DMS53 treated with DMSO at 0.1 percent for 48 hours (cell line): ENCODE measurements around the gene CCDC6.

Source experiments
- DNase-seq: peaks from one replicate; lab custom pipeline; 2025; ENCODE audit not compliant: unreplicated experiment; lab: John Stamatoyannopoulos, UW

Gene CCDC6

DNA sequence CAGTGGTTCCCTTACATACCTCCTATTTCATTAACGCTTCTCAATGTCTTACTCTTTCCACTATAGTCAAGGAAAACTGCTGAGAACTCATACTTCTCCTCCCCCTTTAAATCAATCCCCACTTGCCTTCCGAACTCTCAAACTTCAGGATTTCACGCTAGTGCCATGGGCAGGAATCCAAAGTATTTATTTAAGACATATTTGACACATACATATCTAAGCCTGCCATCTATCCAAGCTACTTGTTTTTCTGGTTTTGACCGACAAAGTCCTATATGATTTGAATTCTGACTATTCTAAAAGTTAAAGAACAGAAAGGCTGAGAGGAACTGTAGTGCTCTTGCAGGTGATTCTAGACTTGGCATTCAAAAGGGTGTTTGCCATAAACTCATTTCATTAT, 51.8 kb downstream of the CCDC6 start:
- no peak for DNase-seq

- DNase-seq = no peak
Observed at GRCh38 chr10:59852670-59853069, 53.7 kb downstream of the CCDC6 start.

GRCh38 chr10:59851864-59852263, 54.5 kb downstream of the CCDC6 start:
- DNase-seq = no peak

DNA sequence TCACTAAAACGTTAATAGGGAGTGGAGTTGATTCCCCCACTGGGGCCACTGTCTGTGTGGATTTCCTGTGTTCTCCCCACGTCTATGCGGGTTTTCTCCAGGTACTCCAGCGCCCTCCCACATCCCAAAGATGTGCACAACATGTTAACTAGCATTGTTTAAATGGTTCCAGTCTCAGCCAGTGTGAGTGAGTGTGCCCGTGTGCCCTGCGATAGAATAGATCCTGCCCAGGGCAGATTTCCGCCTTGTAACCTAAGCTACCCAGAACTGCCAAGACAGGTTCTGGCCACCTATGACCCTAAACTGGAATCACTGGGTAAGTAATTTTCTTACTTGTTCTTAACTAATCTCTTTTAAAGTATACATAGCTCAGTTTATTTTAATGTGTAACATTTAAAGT, 58.5 kb downstream of the CCDC6 start:
- no peak for DNase-seq

DNA sequence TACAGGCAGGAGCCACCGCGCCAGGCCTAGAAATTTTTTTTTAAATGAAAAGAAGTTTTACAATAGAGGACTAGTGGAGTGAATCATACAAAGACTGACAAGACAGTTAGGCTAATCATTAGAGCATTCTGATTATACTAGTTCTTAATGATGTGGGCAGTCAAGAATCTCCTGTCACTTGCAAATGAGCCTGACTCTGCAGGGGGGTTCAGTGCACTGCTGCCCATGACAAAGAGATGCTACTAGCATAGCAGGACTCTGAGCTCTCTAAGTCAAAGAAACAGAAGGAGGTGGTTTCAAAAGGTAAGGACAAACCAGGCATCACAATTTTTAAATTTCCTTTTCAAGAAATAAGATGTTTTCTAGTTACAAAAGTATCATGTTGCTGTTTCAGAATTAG, 59.0 kb downstream of the CCDC6 start:
- DNase-seq = no peak

- DNase-seq = no peak
Observed at GRCh38 chr10:59844436-59844835, 61.9 kb downstream of the CCDC6 start.

- no peak for DNase-seq
Observed at GRCh38 chr10:59843748-59844147, 62.6 kb downstream of the CCDC6 start.

DNA sequence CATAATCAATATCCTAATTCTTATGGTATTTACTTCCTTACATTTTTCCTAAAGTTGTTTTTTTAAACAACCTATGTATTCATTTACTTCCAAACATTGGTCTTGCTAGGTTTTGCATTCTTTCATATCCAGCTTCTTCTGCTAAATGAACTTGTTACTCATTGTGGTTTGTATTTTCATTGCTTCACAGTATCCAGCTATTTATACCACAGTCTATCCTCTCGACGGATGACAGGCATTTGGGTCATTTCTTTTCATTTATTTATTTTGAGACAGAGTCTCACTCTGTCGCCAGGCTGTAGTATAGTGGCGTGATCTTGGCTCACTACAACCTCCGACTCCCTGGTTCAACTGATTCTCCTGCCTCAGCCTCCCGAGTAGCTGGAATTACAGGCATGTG, 66.8 kb downstream of the CCDC6 start:
- DNase-seq = no peak

DNA sequence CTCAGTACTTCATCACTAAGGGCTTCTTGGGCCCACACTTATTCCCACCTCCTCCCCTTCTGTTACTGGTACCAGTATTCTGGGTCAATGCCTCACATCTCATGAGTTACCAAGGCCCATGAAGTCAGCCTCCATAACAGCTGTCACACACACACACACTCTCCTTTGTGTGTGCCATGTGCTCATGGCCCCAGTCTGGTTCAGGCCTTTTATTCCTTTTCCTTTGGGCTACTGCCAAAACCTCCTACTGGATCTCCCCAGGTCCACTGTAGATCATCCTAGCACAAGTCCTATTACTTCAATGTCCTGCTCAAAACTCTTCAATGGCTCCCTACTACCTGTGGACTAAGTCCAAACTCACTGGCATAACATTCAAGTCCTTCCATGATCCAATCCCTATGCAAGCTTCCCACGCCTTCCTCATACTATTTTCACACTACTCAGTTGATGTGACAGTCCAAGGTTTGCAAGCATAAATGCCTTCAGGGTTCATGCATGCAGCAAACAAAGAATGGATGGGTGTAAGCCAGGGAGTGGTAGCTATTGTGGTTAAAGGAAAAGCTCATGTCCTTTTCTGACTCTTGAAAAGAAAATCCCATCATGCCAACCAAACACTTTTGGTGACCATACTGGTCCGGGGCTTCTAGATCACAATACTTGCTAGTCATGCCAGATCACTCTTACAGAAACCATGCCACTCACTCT, 68.1 kb downstream of the CCDC6 start:
- no peak for DNase-seq

DNA sequence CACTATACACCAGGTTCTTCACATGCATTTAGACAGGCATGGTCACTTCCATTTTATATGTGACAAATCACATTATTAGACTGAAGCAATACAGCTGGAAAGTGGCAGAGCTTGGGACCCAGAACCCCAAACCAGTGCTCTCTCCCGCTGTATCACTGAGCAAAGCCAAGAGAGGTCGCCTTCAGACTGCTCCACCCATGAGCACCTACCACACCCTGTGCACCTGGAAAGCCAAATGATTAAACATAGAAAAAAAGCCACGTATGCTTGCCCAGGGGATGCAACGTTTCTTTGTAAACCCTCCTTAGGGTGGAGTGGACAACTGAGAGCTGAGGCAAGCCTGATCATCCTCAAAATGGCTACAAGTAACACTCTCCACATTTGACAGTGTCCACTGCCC, 72.5 kb downstream of the CCDC6 start:
- DNase-seq = no peak

GRCh38 chr10:59832506-59832905, 73.8 kb downstream of the CCDC6 start:
- no peak for DNase-seq

DNA sequence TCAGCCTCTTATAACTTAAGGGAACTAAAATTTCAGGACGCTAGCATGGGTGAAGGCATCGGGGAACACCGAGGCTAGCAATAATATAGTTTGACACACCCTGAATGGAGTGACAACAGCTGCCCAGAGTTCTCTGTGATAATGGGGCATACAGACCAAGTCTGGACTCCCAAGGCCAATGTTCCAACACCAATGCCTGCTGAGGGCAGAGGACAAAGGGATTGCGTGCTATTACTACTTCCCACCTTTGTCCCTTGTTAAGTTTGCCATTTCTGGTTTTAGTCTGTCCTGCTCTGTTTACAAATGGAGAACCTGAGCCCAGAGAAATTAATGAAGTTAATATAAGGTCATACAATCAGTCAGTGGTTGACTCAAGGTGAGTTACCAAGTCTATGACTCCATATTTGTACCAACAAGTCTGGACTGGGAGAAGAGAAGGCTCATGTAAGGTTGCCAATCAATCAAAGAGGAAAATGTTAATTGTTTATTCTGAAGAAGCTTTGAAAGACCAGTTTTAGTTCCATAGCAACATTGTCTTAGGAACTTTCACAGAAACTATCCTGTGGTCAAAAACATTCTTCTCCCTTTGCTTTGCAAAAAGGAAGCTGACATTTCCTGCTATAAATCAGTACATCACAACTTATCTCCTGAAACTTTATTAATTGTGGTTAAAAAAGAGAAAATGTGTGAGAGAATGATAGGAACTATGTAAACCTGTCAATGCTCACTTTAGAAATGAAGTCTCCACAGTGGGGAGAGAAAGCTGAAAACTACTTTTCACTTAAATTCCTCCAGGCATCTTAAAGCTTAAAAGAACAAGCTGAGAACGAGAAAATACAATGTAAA, 74.5 kb downstream of the CCDC6 start:
- no peak for DNase-seq

DNA sequence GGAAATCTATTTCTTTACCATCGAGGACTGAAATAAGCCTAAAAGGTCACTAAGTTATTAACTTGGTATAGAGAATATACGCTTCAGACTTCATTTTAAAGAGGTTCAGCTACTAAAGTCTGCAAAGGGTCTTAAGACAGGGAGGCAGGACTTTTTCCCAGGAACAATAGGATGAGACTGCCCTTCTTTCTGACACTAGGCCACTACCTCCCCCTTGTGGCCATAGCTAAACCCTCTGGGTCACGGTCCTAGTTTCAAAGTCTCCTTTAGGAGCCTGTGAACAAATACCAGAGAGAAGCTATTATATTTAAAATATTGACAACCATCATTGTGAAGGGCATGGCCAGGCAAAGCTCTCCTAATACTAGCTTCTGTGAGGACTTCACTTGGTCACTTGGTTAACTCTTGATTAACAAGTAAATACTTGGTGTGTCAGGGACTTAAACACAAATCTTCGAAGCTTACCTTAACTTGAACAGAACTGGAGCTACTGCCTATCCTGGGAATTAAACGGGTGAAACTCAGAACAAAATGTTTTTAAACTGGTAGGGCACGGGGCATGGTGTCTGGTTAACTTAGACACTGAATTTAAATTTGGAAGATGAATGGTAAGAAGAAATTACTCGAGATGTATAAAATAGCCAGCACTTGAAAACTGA, 75.6 kb downstream of the CCDC6 start:
- DNase-seq = peak; percentile 32

DNA sequence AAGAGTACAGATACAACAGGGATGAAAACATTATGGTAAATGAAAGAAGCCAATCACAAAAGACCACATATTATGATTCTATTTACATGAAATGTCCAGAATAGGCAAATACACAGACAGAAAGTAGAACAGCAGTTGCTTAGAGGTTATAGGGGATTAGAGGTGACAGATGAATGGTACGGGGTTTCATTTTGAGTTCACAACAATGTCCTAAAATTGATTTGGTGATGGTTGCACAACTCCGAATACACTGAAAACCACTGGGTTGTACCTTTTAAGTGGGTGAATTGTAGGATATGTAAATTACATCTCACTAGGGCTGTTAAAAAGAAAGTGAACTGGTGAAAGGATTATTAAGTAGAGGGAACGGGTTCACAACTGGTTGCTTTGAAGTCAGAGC, 76.8 kb downstream of the CCDC6 start:
- DNase-seq = no peak

DNA sequence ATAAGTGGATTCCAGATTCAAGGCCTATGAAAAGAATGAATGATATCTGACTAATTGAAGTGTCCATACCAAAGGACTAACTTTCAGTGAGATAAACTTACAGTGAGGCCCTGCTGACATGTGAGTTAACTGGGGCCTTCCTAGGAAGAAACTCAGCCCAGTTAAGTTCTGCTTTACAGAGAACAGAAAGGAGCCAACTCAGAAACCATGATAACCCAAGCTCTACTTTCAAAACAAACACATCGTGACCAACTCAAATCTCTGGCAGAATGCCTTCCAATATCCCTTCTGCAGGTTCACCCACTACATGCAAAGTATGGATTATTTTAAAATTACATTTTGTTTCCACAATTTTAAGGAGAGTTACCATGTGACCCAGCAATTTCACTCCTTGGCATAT, 77.3 kb downstream of the CCDC6 start:
- no peak for DNase-seq

- no peak for DNase-seq
Observed at GRCh38 chr10:59825932-59826331, 80.4 kb downstream of the CCDC6 start.

GRCh38 chr10:59823751-59824150, 82.6 kb downstream of the CCDC6 start:
- no peak for DNase-seq

DNA sequence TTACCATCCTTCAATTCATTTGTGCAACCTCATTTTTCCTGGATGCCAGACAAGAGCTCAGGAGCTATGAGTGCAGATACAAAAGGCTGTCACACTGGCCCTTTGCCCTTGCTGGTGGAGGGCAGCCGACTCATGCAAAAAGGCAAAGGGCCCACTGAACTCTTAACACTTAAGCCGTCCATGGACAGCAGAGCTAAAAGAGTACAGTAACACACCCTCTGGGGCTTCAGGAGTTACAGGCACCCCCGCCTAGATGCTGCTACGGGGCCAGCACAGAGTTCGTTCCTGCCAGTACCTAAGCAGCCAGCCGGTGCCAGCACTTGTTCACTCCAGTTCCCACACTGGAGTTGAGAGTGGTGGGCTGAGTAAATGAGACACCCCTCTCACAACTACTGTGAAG, 83.2 kb downstream of the CCDC6 start:
- DNase-seq = no peak

GRCh38 chr10:59820471-59820870, 85.9 kb downstream of the CCDC6 start:
- no peak for DNase-seq

DNA sequence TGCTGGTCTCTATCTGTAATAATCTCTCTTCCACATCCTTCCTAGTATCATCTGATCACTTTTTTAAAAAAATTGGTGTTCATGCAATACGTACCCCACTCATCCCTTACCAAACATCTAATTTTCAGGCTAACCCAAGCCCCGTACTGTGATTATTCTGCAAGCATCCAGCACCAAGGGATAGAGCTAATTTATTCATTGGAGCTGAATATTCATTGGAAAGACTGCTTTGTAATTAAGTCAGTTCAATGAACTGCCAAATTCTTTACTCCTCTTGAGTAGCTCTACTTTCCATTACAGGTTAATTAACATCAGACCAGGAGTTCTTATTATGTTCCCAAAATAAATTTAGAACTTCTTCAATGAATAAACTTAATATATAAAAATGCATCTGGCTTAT, 86.7 kb downstream of the CCDC6 start:
- DNase-seq = no peak

- no peak for DNase-seq
Observed at GRCh38 chr10:59819265-59819664, 87.1 kb downstream of the CCDC6 start.

DNA sequence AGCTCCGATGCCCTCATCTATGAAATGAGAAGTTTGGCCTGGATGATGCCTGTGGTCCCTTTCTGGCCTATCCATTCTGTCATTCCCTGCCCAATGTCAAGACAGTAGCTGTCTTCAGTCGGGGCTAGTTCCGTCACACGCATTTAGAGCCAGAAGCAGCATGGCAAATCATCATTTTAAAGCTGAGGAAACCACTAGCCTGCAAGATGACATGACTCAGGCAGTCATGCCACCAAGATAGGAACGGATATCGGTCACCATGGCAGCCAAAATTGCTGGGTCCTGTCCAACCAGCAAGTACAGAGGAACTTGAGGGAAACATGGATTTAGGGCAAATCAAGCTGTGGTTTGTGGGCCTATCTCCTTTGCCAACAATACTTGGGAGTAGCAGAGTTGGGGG, 88.6 kb downstream of the CCDC6 start:
- DNase-seq = no peak
